Measurements from ENCODE around the gene PMAIP1.

PMAIP1 gene

DNA sequence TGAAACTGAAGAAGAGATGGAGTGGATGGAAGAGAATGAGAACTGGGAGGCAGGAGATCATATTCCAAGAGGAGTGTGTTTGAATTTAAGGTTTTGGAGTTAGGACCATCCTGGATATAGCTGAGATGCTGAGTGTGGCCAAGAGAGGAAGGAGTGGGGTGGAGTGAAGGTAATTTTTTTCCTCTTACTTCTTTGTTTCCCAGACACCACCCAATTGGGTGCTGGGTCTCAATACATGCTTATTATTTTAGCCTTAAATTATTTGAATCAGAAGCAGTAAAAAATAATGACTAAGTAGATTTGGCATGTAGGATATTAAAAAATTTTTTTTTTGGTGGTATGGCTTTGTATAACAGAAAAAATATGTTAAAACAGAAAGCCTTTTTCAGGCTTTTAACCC, 39.3 kb downstream of the PMAIP1 start:
- Histone ChIP-seq H3K27ac (ENCODE audit: low read depth, low read length) (no peak overlapping the region), H3K79me2 (ENCODE audit: insufficient read depth, low read length) (no peaks in the 10 kb centered on the region), H3K9me3 (ENCODE audit: insufficient read depth, low read length) (no peaks in the 10 kb centered on the region), H3F3A (ENCODE audit: insufficient read depth) (no peaks in the 10 kb centered on the region), H3K9ac (ENCODE audit: low read length) (no peak overlapping the region), H3K36me3 (ENCODE audit: low read length) (no peaks in the 10 kb centered on the region), H2AFZ (ENCODE audit: low read depth, low read length, severe bottlenecking) (no peak overlapping the region), H3K4me2 (ENCODE audit: low read depth, low read length, poor library complexity, severe bottlenecking) (no peak overlapping the region), H3K9me2 (replicated peaks; ENCODE audit: insufficient read depth, low read length) (no peaks in the 10 kb centered on the region), H4K20me1 (ENCODE audit: low read depth, low read length) (no peaks in the 10 kb centered on the region), H3K4me3 (ENCODE audit: insufficient read depth, low read length, poor library complexity, severe bottlenecking) (no peak overlapping the region), H3K27me3 (ENCODE audit: low read length) (peaks cover 4% of the 10 kb centered on the region; the same call in 1 of the 2 replicates)
- no peak for TF ChIP-seq CTCF (IDR thresholded peaks at IDR 0.05; ENCODE audit: insufficient read depth, low read length, poor library complexity, severe bottlenecking)
- no peak for TF ChIP-seq EZH2phosphoT487 (conservative IDR thresholded peaks at IDR 0.05; ENCODE audit: low read length)

- Histone ChIP-seq H3K36me3 (ENCODE audit: low read length) (no peaks in the 10 kb centered on the region), H2AFZ (ENCODE audit: low read depth, low read length, severe bottlenecking) (no peak overlapping the region), H3K9me2 (replicated peaks; ENCODE audit: insufficient read depth, low read length) (no peaks in the 10 kb centered on the region), H3K27ac (ENCODE audit: low read depth, low read length) (no peak overlapping the region), H4K20me1 (ENCODE audit: low read depth, low read length) (no peaks in the 10 kb centered on the region), H3K4me3 (ENCODE audit: insufficient read depth, low read length, poor library complexity, severe bottlenecking) (no peak overlapping the region), H3K4me2 (ENCODE audit: low read depth, low read length, poor library complexity, severe bottlenecking) (no peak overlapping the region), H3K79me2 (ENCODE audit: insufficient read depth, low read length) (no peaks in the 10 kb centered on the region), H3K9me3 (ENCODE audit: insufficient read depth, low read length) (no peaks in the 10 kb centered on the region), H3K9ac (ENCODE audit: low read length) (no peak overlapping the region), H3K27me3 (ENCODE audit: low read length) (peaks cover 4% of the 10 kb centered on the region; the same call in 1 of the 2 replicates), H3F3A (ENCODE audit: insufficient read depth) (no peaks in the 10 kb centered on the region)
- TF ChIP-seq CTCF (IDR thresholded peaks at IDR 0.05; ENCODE audit: insufficient read depth, low read length, poor library complexity, severe bottlenecking) = no peak
- TF ChIP-seq EZH2phosphoT487 (conservative IDR thresholded peaks at IDR 0.05; ENCODE audit: low read length) = no peak
Observed at GRCh38 chr18:59940068-59940467, 40.3 kb downstream of the PMAIP1 start.

GRCh38 chr18:59941331-59941730, 41.5 kb downstream of the PMAIP1 start:
- no peaks in the 10 kb centered on the region for H3K36me3 ChIP-seq (ENCODE audit: low read length)
- H3K9me3 ChIP-seq (ENCODE audit: insufficient read depth, low read length) = no peaks in the 10 kb centered on the region
- no peaks in the 10 kb centered on the region for H4K20me1 ChIP-seq (ENCODE audit: low read depth, low read length)
- H2AFZ ChIP-seq (ENCODE audit: low read depth, low read length, severe bottlenecking) = no peak overlapping the region
- no peak overlapping the region for H3K4me2 ChIP-seq (ENCODE audit: low read depth, low read length, poor library complexity, severe bottlenecking)
- TF ChIP-seq EZH2phosphoT487 (conservative IDR thresholded peaks at IDR 0.05; ENCODE audit: low read length) (no peak), CTCF (IDR thresholded peaks at IDR 0.05; ENCODE audit: insufficient read depth, low read length, poor library complexity, severe bottlenecking) (no peak)
- no peak overlapping the region for H3K4me3 ChIP-seq (ENCODE audit: insufficient read depth, low read length, poor library complexity, severe bottlenecking)
- H3K79me2 ChIP-seq (ENCODE audit: insufficient read depth, low read length) = no peaks in the 10 kb centered on the region
- peaks cover 4% of the 10 kb centered on the region; the same call in 1 of the 2 replicates for H3K27me3 ChIP-seq (ENCODE audit: low read length)
- H3K9me2 ChIP-seq (replicated peaks; ENCODE audit: insufficient read depth, low read length) = no peaks in the 10 kb centered on the region
- H3F3A ChIP-seq (ENCODE audit: insufficient read depth) = no peaks in the 10 kb centered on the region
- no peak overlapping the region for H3K9ac ChIP-seq (ENCODE audit: low read length)
- no peak overlapping the region for H3K27ac ChIP-seq (ENCODE audit: low read depth, low read length)
